Measurements from ENCODE around the gene SCARB1.

Gene SCARB1

DNA sequence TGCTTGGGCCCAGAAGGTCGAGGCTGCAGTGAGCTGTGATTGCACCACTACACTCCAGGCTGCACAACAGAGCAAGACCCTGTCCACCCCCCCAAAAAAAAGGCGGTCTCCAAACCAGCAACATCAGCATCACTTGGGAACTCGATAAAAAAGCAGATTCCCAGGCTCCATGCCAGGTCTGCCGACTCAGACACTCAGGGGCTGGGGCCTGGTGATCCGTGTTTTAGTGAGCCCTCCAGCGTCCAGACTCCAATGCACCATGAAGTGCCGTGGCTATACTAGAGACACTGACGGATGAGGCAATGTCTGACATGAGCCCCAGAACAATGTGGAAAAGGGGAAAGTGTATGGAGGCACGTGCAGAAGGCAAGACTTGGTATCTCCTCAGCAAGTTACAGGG is 28.8 kb downstream of the SCARB1 start:
- Histone ChIP-seq H3K9me3 (ENCODE audit: insufficient read depth, low read depth, low read length) (peaks cover 5% of the 10 kb centered on the region), H3K14ac (ENCODE audit: low read length) (no peak overlapping the region)
- WGBS (ENCODE audit: extremely low coverage, insufficient coverage, insufficient read length) = no CpG with 5 or more reads among the region's 9 CpGs

DNA sequence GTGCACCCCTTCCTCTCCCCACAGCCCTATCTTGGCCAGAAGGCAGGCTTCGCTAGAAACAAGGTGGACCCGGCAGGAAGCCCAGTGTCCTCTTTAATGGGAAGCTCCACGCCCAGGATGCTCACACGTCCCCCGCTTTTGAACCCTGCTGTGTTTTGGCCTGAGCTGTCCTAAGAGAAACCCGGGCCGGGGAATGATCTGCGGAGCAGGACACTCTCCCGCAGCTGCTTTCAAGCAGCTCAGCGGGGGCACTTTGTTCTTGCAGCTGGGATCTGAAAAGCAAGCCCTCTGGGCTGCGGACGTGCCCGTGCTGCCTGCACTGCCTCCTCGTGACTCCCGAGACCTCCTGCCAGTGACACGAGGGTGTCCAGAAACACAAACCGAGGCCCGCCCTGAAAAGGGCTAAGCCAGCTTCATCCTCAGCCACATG is 30.0 kb downstream of the SCARB1 start:
- H3K4ac ChIP-seq (ENCODE audit: low read depth, low read length) = no peak overlapping the region
- H3K79me2 ChIP-seq (ENCODE audit: control insufficient read depth, insufficient read depth, low read length, poor library complexity) = peaks cover 2% of the 10 kb centered on the region
- H3K27me3 ChIP-seq (ENCODE audit: insufficient read depth, low read length) = no peaks in the 10 kb centered on the region
- no peak overlapping the region for H3K14ac ChIP-seq (ENCODE audit: low read length)
- no peak for DNase-seq
- peaks cover 13 to 14% of the 10 kb centered on the region in 2 experiments for H3K4me1 ChIP-seq (ENCODE audit: control insufficient read depth in 1 of 2, insufficient read depth in 2 of 2, low read length in 2 of 2)
- peaks cover 6% of the 10 kb centered on the region for H3K9me3 ChIP-seq (ENCODE audit: insufficient read depth, low read depth, low read length)
- H3K4me3 ChIP-seq (ENCODE audit: low read depth, low read length) = no peak overlapping the region
- H3K4me2 ChIP-seq (ENCODE audit: low read length) = no peak overlapping the region
- H4K91ac ChIP-seq (ENCODE audit: low read depth, low read length) = peak overlapping the region; percentile 16
- no peak overlapping the region for H2BK120ac ChIP-seq (ENCODE audit: insufficient read depth, low read length, poor library complexity)
- no peak overlapping the region for H2AFZ ChIP-seq (ENCODE audit: insufficient read depth, low read length, poor library complexity)
- peak overlapping the region; percentile 27 for H2AK5ac ChIP-seq (ENCODE audit: low read length)
- peak overlapping the region; percentile 5 for H3K18ac ChIP-seq (ENCODE audit: low read length)
- H4K8ac ChIP-seq (ENCODE audit: low read depth, low read length) = no peak overlapping the region
- H2BK5ac ChIP-seq (ENCODE audit: low read depth, low read length, poor library complexity) = no peak overlapping the region
- no peaks in the 10 kb centered on the region for H3K36me3 ChIP-seq (ENCODE audit: control insufficient read depth in 1 of 2, insufficient read depth in 2 of 2, low read length in 2 of 2)
- no peak overlapping the region for H3K23ac ChIP-seq (ENCODE audit: low read length)
- peak overlapping the region; percentile 69 for H2BK12ac ChIP-seq (ENCODE audit: low read length)
- H3K9ac ChIP-seq (ENCODE audit: low read length) = no peak overlapping the region
- peaks cover 19% of the 10 kb centered on the region for H3K79me1 ChIP-seq (ENCODE audit: low read length)
- no peak overlapping the region for H3K27ac ChIP-seq (ENCODE audit: low read depth, low read length)
- WGBS (ENCODE audit: extremely low coverage, insufficient coverage, insufficient read length) = no CpG with 5 or more reads among the region's 18 CpGs
- H4K12ac ChIP-seq (ENCODE audit: low read depth, low read length) = no peak overlapping the region

More for the DNA sequence above, 28.8 kb downstream of the SCARB1 start:
- no peak for DNase-seq
- no peak overlapping the region for H4K12ac ChIP-seq (ENCODE audit: low read depth, low read length)
- no peak overlapping the region for H3K18ac ChIP-seq (ENCODE audit: low read length)
- no peak overlapping the region for H4K91ac ChIP-seq (ENCODE audit: low read depth, low read length)
- no peak overlapping the region for H2BK5ac ChIP-seq (ENCODE audit: low read depth, low read length, poor library complexity)
- no peak overlapping the region for H2AK5ac ChIP-seq (ENCODE audit: low read length)
- H2BK120ac ChIP-seq (ENCODE audit: insufficient read depth, low read length, poor library complexity) = no peak overlapping the region
- no peak overlapping the region for H3K27ac ChIP-seq (ENCODE audit: low read depth, low read length)
- H3K9ac ChIP-seq (ENCODE audit: low read length) = no peak overlapping the region
- H3K27me3 ChIP-seq (ENCODE audit: insufficient read depth, low read length) = no peaks in the 10 kb centered on the region
- peaks cover 10% of the 10 kb centered on the region for H3K79me1 ChIP-seq (ENCODE audit: low read length)
- H3K79me2 ChIP-seq (ENCODE audit: control insufficient read depth, insufficient read depth, low read length, poor library complexity) = peaks cover 2% of the 10 kb centered on the region
- no peak overlapping the region for H3K4me2 ChIP-seq (ENCODE audit: low read length)
- no peak overlapping the region for H3K4me3 ChIP-seq (ENCODE audit: low read depth, low read length)
- no peaks in the 10 kb centered on the region for H3K36me3 ChIP-seq (ENCODE audit: control insufficient read depth in 1 of 2, insufficient read depth in 2 of 2, low read length in 2 of 2)
- H4K8ac ChIP-seq (ENCODE audit: low read depth, low read length) = no peak overlapping the region
- H3K4ac ChIP-seq (ENCODE audit: low read depth, low read length) = no peak overlapping the region
- H3K23ac ChIP-seq (ENCODE audit: low read length) = no peak overlapping the region
- H2BK12ac ChIP-seq (ENCODE audit: low read length) = peak overlapping the region; percentile 26
- peaks cover 5 to 9% of the 10 kb centered on the region in 2 experiments for H3K4me1 ChIP-seq (ENCODE audit: control insufficient read depth in 1 of 2, insufficient read depth in 2 of 2, low read length in 2 of 2)
- H2AFZ ChIP-seq (ENCODE audit: insufficient read depth, low read length, poor library complexity) = no peak overlapping the region

DNA sequence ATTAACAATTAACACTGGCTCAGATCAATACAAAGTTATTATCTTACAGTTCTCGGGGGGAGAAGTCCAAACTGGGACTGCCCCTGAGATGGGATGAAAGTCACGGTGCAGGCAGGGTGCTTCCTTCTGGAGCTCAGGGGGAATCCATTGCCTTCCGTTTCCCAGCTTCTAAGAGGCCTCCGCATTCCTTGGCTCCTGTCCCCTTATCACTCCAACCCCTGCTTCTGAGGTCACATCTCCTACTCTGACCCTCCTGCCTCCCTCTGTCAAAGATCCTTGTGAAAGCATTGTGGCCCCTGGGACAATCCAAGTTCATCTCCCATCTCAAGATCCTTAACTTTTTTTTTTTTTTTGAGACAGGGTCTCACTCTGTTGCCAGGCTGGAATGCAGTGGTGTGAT is 30.8 kb downstream of the SCARB1 start:
- H3K23ac ChIP-seq (ENCODE audit: low read length) = no peak overlapping the region
- H4K8ac ChIP-seq (ENCODE audit: low read depth, low read length) = no peak overlapping the region
- H2BK12ac ChIP-seq (ENCODE audit: low read length) = no peak overlapping the region
- H2AK5ac ChIP-seq (ENCODE audit: low read length) = no peak overlapping the region
- H4K12ac ChIP-seq (ENCODE audit: low read depth, low read length) = no peak overlapping the region
- H3K27ac ChIP-seq (ENCODE audit: low read depth, low read length) = no peak overlapping the region
- H3K79me2 ChIP-seq (ENCODE audit: control insufficient read depth, insufficient read depth, low read length, poor library complexity) = peaks cover 2% of the 10 kb centered on the region
- H3K14ac ChIP-seq (ENCODE audit: low read length) = no peak overlapping the region
- H3K9me3 ChIP-seq (ENCODE audit: insufficient read depth, low read depth, low read length) = peaks cover 6% of the 10 kb centered on the region
- H3K4me3 ChIP-seq (ENCODE audit: low read depth, low read length) = no peak overlapping the region
- peaks cover 22% of the 10 kb centered on the region for H3K79me1 ChIP-seq (ENCODE audit: low read length)
- no peaks in the 10 kb centered on the region for H3K27me3 ChIP-seq (ENCODE audit: insufficient read depth, low read length)
- no peaks in the 10 kb centered on the region for H3K36me3 ChIP-seq (ENCODE audit: control insufficient read depth in 1 of 2, insufficient read depth in 2 of 2, low read length in 2 of 2)
- no peak overlapping the region for H2BK5ac ChIP-seq (ENCODE audit: low read depth, low read length, poor library complexity)
- no peak overlapping the region for H2AFZ ChIP-seq (ENCODE audit: insufficient read depth, low read length, poor library complexity)
- no peak overlapping the region for H3K4me2 ChIP-seq (ENCODE audit: low read length)
- no peak overlapping the region for H3K9ac ChIP-seq (ENCODE audit: low read length)
- H3K18ac ChIP-seq (ENCODE audit: low read length) = no peak overlapping the region
- no peak for DNase-seq
- H2BK120ac ChIP-seq (ENCODE audit: insufficient read depth, low read length, poor library complexity) = no peak overlapping the region
- H3K4me1 ChIP-seq (ENCODE audit: control insufficient read depth in 1 of 2, insufficient read depth in 2 of 2, low read length in 2 of 2) = peaks cover 15 to 16% of the 10 kb centered on the region in 2 experiments
- WGBS (ENCODE audit: extremely low coverage, insufficient coverage, insufficient read length) = no CpG with 5 or more reads among the region's 4 CpGs
- no peak overlapping the region for H3K4ac ChIP-seq (ENCODE audit: low read depth, low read length)
- no peak overlapping the region for H4K91ac ChIP-seq (ENCODE audit: low read depth, low read length)

DNA sequence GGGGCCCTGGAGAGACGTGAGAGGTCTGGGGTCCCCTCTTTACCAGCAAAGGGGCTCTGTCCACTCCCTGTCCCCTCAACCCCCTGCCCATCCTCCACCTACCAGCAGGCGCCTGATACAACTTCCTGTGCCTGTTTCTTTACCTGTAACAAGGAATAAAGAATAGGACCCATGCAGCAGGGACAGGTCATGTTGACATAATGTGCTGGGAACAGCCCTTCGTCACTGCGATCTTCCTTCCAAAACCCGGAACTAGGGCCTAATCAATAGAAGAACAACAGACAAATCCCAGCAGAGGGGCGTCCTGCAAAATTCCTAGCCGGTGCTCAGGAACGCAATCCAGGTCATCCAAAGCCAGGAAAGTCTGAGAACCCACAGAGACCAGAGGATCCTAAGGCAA is 32.1 kb downstream of the SCARB1 start:
- Histone ChIP-seq H3K4me1 (ENCODE audit: control insufficient read depth in 1 of 2, insufficient read depth in 2 of 2, low read length in 2 of 2) (peaks cover 16 to 18% of the 10 kb centered on the region in 2 experiments), H2BK120ac (ENCODE audit: insufficient read depth, low read length, poor library complexity) (no peak overlapping the region), H2BK12ac (ENCODE audit: low read length) (peak overlapping the region; percentile 20), H3K36me3 (ENCODE audit: control insufficient read depth in 1 of 2, insufficient read depth in 2 of 2, low read length in 2 of 2) (no peaks in the 10 kb centered on the region), H4K91ac (ENCODE audit: low read depth, low read length) (peak overlapping the region; percentile 59), H3K4me3 (ENCODE audit: low read depth, low read length) (no peak overlapping the region), H3K14ac (ENCODE audit: low read length) (no peak overlapping the region), H3K4me2 (ENCODE audit: low read length) (no peak overlapping the region), H3K79me1 (ENCODE audit: low read length) (peaks cover 26% of the 10 kb centered on the region), H4K12ac (ENCODE audit: low read depth, low read length) (no peak overlapping the region), H4K8ac (ENCODE audit: low read depth, low read length) (no peak overlapping the region), H2AFZ (ENCODE audit: insufficient read depth, low read length, poor library complexity) (no peak overlapping the region), H2AK5ac (ENCODE audit: low read length) (no peak overlapping the region), H3K9ac (ENCODE audit: low read length) (no peak overlapping the region), H3K79me2 (ENCODE audit: control insufficient read depth, insufficient read depth, low read length, poor library complexity) (no peaks in the 10 kb centered on the region), H3K27ac (ENCODE audit: low read depth, low read length) (no peak overlapping the region), H3K4ac (ENCODE audit: low read depth, low read length) (no peak overlapping the region), H3K9me3 (ENCODE audit: insufficient read depth, low read depth, low read length) (peaks cover 4% of the 10 kb centered on the region), H2BK5ac (ENCODE audit: low read depth, low read length, poor library complexity) (no peak overlapping the region), H3K27me3 (ENCODE audit: insufficient read depth, low read length) (no peaks in the 10 kb centered on the region), H3K18ac (ENCODE audit: low read length) (peak overlapping the region; percentile 22), H3K23ac (ENCODE audit: low read length) (no peak overlapping the region)
- no peak for DNase-seq
- no CpG with 5 or more reads among the region's 8 CpGs for WGBS (ENCODE audit: extremely low coverage, insufficient coverage, insufficient read length)
